Fibroblast of lung (primary cell): ENCODE data around the gene WWOX. TPM values are rescaled to one million over a fixed set of nuclear protein-coding genes. Genes with fewer than 3 reads are reported as not detected.

Source experiments
- DNase-seq, 2 donors: peaks; one replicate each; pipeline versions ENCODE4 v3.0.0 to v3.0.0-alpha.2; 2010; ENCODE audit warnings: low read depth in 2 of 2
- H2AFZ ChIP-seq: 2 replicates; pipeline ENCODE4 v1.5.1; 2012; ENCODE audit warnings: low read length, control low read depth, inconsistent platforms
- H3K27ac ChIP-seq: 2 replicates; pipeline ENCODE4 v1.5.1; 2011; ENCODE audit warnings: low read length, control low read depth; ENCODE audit not compliant: insufficient read depth
- H3K27me3 ChIP-seq: 2 replicates; pipeline ENCODE4 v1.5.1; 2011; ENCODE audit warnings: mild to moderate bottlenecking, low read length; ENCODE audit not compliant: control insufficient read depth, insufficient read depth
- H3K36me3 ChIP-seq: 2 replicates; pipeline ENCODE4 v1.5.1; 2011; ENCODE audit warnings: low read length; ENCODE audit not compliant: control insufficient read depth, insufficient read depth
- H3K4me1 ChIP-seq: 2 replicates; pipeline ENCODE4 v1.5.1; 2011; ENCODE audit warnings: low read length; ENCODE audit not compliant: control insufficient read depth, insufficient read depth; ENCODE audit errors: extremely low read depth
- H3K4me2 ChIP-seq: 2 replicates; pipeline ENCODE4 v1.5.1; 2011; ENCODE audit warnings: low read length, control low read depth; ENCODE audit not compliant: insufficient read depth; ENCODE audit errors: extremely low read depth
- H3K4me3 ChIP-seq, 4 experiments: fragments of 200-600 bp in 1 of 4; sonication (generic) in 1 of 4; replicated peaks in 1 of 4; 2 replicates each; pipeline ENCODE4 v1.5.1; 2011 to 2016; ENCODE audit warnings: low read length in 4 of 4, low read depth in 3 of 4, mild to moderate bottlenecking in 3 of 4, control low read depth in 2 of 4, inconsistent platforms in 1 of 4, mixed read lengths in 1 of 4; ENCODE audit not compliant: insufficient read depth in 1 of 4; ENCODE audit errors: control extremely low read depth in 1 of 4
- H3K79me2 ChIP-seq: 2 replicates; pipeline ENCODE4 v1.5.1; 2012; ENCODE audit warnings: mild to moderate bottlenecking, low read length, inconsistent platforms; ENCODE audit not compliant: control insufficient read depth, insufficient read depth
- H3K9ac ChIP-seq: 2 replicates; pipeline ENCODE4 v1.5.1; 2011; ENCODE audit warnings: mild to moderate bottlenecking, low read length, control low read depth; ENCODE audit not compliant: insufficient read depth
- H3K9me3 ChIP-seq: 2 replicates; pipeline ENCODE4 v1.5.1; 2012; ENCODE audit warnings: low read depth, low read length; ENCODE audit not compliant: control insufficient read depth, insufficient read depth
- H4K20me1 ChIP-seq: 2 replicates; pipeline ENCODE4 v1.5.1; 2011; ENCODE audit warnings: low read length; ENCODE audit not compliant: control insufficient read depth, insufficient read depth; ENCODE audit errors: extremely low read depth
- EZH2 ChIP-seq: IDR thresholded peaks from 2 replicates; pipeline ENCODE4 v1.5.1; 2012; ENCODE audit warnings: low read length, control low read depth, mild to moderate bottlenecking; ENCODE audit errors: missing control alignments
- polyA plus RNA-seq, 2 donors: library from polyadenylated mRNA; depleted of rRNA in 1 of 2; stranded (reverse) in 1 of 2; unstranded in 1 of 2; fragments of >200 nt; gene quantifications; 2 replicates each; pipeline ENCODE4 v1.2.1, GENCODE V29; 2011 to 2012; ENCODE audit warnings: missing spikeins in 1 of 2
- total RNA-seq: library from RNA; depleted of rRNA; stranded (reverse); fragments of >200 nt; gene quantifications from 2 replicates; pipeline ENCODE4 v1.2.1, GENCODE V29; 2014
- TF ChIP-seq, protein P1 (sequence below), 2 donors: IDR thresholded peaks in 1 of 2; conservative IDR thresholded peaks in 1 of 2; 1 replicate in 1 of 2; 2 replicates in 1 of 2; pipeline ENCODE4 v1.5.1; 2011 to 2012; ENCODE audit warnings: low read length in 2 of 2, control low read depth in 1 of 2, inconsistent platforms in 1 of 2, low read depth in 1 of 2, mild to moderate bottlenecking in 1 of 2

WWOX gene
- total and polyA plus RNA-seq, 2 donors (not counting 1 experiment from before 2014, with no cell fraction given): 5.6 to 16.3 TPM

DNA sequence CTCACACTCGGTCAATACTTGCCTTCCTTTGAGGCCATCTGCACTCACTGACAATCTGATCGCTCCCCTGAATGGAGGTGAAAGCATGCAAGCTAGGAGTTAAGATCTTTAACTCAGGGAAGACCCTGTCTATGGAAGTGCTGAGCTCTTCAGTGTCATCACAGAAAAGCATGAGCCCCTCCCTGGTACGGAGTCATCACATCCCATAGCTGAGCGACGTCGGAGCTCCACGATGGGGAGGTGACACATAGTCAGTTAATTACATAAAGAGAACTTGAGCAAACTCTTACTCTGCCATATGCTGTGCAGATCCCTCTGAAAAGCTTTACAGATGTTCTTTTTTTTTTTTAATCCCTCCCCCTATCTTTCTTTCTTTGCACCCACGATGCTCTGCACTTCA is 463.2 kb downstream of the WWOX start:
- DNase-seq: no peak

DNA sequence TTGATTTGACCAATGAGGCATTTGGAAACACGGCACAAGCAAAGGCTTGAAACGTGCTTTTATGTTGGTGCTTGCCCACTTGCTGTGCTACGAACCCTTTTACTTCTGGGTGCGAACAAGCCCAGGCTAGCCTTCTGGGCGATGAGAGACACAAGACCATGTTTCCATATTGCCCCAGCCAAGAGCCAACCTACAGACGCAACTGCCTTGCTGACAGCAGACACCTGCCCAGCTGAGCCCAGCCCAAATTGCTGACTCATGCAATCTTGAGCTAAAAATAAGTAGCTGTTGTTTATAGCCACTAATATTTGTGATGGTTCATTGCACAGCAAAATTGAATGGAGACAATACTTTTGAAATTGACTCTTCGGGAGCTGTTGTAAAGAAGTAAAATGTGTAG is 464.5 kb downstream of the WWOX start:
- Histone ChIP-seq H2AFZ (no peak overlapping the region), H4K20me1 (no peaks in the 10 kb centered on the region), H3K4me2 (no peak overlapping the region), H3K9ac (no peak overlapping the region), H3K36me3 (no peaks in the 10 kb centered on the region), H3K27ac (no peak overlapping the region), H3K4me3 (no peak overlapping the region), H3K9me3 (no peaks in the 10 kb centered on the region), H3K27me3 (no peaks in the 10 kb centered on the region), H3K4me1 (no peaks in the 10 kb centered on the region), H3K79me2 (no peaks in the 10 kb centered on the region)
- TF ChIP-seq, protein P1, sequence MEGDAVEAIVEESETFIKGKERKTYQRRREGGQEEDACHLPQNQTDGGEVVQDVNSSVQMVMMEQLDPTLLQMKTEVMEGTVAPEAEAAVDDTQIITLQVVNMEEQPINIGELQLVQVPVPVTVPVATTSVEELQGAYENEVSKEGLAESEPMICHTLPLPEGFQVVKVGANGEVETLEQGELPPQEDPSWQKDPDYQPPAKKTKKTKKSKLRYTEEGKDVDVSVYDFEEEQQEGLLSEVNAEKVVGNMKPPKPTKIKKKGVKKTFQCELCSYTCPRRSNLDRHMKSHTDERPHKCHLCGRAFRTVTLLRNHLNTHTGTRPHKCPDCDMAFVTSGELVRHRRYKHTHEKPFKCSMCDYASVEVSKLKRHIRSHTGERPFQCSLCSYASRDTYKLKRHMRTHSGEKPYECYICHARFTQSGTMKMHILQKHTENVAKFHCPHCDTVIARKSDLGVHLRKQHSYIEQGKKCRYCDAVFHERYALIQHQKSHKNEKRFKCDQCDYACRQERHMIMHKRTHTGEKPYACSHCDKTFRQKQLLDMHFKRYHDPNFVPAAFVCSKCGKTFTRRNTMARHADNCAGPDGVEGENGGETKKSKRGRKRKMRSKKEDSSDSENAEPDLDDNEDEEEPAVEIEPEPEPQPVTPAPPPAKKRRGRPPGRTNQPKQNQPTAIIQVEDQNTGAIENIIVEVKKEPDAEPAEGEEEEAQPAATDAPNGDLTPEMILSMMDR (conservative IDR thresholded peaks at IDR 0.05 in 1 of 2, IDR thresholded peaks at IDR 0.05 in 1 of 2; ENCODE audit: low read depth in 1 of 2, low read length in 2 of 2): no peak
- TF ChIP-seq EZH2: no peak
- peak; percentile 4 to 14 for DNase-seq

More for the DNA sequence above, 463.2 kb downstream of the WWOX start:
- H3K27ac ChIP-seq: no peak overlapping the region
- H3K4me1 ChIP-seq: no peaks in the 10 kb centered on the region
- H4K20me1 ChIP-seq: no peaks in the 10 kb centered on the region
- no peaks in the 10 kb centered on the region for H3K36me3 ChIP-seq
- H3K79me2 ChIP-seq: no peaks in the 10 kb centered on the region
- no peak overlapping the region for H3K4me2 ChIP-seq
- H3K9ac ChIP-seq: no peak overlapping the region
- H2AFZ ChIP-seq: no peak overlapping the region
- TF ChIP-seq EZH2: no peak
- TF ChIP-seq, protein P1 (conservative IDR thresholded peaks at IDR 0.05 in 1 of 2, IDR thresholded peaks at IDR 0.05 in 1 of 2; ENCODE audit: low read depth in 1 of 2, low read length in 2 of 2): no peak
- H3K27me3 ChIP-seq: no peaks in the 10 kb centered on the region
- H3K4me3 ChIP-seq: no peak overlapping the region
- H3K9me3 ChIP-seq: no peaks in the 10 kb centered on the region

DNA sequence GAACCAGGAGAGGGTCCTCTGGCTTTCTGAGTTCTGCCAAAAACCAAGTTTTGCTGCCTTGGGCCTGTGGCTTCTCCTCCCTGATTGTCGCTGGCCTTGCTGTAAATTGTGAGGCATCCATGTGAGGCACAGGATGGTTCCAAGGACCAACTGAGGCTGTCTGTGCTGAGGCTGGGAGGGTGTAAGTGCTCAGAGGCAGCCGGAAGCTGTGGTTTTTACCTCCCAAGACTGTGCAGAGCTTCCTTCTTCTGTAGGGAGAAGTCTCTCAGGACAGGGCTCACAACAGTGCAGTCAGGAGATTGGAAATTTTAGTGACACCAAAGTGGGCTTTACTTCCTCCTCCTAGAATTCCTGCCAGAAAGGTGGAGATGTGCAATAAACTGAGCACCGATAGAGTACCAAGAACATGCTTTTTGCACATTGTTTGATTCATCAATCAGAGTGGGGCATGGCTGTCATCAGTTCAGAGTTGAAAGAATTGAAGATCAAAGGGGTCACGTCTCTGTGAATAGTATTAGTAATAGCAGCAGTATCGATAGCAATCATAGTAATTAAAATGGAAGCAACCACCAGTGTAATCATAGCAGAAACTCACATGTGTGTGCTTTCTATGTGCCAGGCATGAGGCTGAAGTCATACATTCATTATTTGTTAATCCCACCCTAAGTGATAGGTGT is 467.1 kb downstream of the WWOX start:
- no peaks in the 10 kb centered on the region for H3K36me3 ChIP-seq
- no peaks in the 10 kb centered on the region for H3K4me1 ChIP-seq
- H3K27ac ChIP-seq: no peak overlapping the region
- H3K9ac ChIP-seq: no peak overlapping the region
- H3K4me2 ChIP-seq: no peak overlapping the region
- H3K79me2 ChIP-seq: no peaks in the 10 kb centered on the region
- no peak overlapping the region for H2AFZ ChIP-seq
- no peak for TF ChIP-seq EZH2
- TF ChIP-seq, protein P1 (conservative IDR thresholded peaks at IDR 0.05 in 1 of 2, IDR thresholded peaks at IDR 0.05 in 1 of 2; ENCODE audit: low read depth in 1 of 2, low read length in 2 of 2): no peak
- no peak overlapping the region for H3K4me3 ChIP-seq
- no peaks in the 10 kb centered on the region for H3K9me3 ChIP-seq
- H4K20me1 ChIP-seq: no peaks in the 10 kb centered on the region
- H3K27me3 ChIP-seq: no peaks in the 10 kb centered on the region
- no peak for DNase-seq
